NB4 (cell line): ENCODE data around the gene WNT10A.

Experiments used
- POLR2A ChIP-seq: IDR thresholded peaks from 2 replicates; pipeline ENCODE4 v1.6.1; 2011; ENCODE audit warnings: mild to moderate bottlenecking; ENCODE audit not compliant: insufficient read length; ENCODE audit errors: extremely low read depth
- TF ChIP-seq, protein P1 (sequence below): IDR thresholded peaks from one replicate; pipeline ENCODE4 v1.5.1; 2012; ENCODE audit warnings: low read depth, low read length

DNA sequence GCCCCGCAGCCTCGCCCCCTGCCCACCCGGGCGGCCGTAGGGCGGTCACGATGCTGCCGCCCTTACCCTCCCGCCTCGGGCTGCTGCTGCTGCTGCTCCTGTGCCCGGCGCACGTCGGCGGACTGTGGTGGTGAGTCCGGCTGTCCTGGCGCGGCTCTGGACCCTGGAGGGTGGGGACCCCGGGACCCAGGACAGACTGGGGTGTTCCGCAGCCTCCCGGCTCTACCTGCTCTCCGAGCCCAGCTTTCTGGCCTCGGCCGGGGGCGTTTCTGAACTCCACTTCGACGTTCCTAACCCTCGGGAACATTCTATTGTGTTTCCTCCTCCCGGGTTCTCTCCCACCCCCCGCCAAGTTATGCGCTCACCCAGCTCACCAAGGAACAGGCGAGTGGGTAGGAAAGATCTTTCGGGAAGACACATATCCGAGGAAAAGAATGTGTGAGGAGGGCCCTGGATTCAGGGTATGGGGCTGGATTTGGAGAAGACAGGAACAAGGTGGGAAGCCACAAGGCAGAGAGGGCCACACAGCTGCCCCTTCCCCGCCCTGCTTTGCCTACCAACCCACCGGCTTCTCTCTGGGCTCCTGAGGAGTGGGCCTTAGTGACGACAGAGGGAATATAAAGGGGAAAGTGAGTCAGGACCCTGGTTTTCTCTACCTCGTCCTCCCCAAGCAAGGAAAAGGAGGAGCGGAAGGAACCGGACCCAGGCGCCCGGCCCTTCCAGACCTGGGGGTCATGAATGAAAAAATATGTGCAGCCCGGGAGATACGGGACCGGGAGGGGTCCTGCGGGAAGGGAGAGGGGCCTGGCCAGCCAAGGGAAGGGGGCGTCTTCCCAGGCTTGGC is 20.4 kb upstream of the WNT10A start:
- TF ChIP-seq POLR2A: no peak
- TF ChIP-seq, protein P1, sequence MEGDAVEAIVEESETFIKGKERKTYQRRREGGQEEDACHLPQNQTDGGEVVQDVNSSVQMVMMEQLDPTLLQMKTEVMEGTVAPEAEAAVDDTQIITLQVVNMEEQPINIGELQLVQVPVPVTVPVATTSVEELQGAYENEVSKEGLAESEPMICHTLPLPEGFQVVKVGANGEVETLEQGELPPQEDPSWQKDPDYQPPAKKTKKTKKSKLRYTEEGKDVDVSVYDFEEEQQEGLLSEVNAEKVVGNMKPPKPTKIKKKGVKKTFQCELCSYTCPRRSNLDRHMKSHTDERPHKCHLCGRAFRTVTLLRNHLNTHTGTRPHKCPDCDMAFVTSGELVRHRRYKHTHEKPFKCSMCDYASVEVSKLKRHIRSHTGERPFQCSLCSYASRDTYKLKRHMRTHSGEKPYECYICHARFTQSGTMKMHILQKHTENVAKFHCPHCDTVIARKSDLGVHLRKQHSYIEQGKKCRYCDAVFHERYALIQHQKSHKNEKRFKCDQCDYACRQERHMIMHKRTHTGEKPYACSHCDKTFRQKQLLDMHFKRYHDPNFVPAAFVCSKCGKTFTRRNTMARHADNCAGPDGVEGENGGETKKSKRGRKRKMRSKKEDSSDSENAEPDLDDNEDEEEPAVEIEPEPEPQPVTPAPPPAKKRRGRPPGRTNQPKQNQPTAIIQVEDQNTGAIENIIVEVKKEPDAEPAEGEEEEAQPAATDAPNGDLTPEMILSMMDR: no peak
